Psoas muscle (tissue), 8 donors: ENCODE results near the gene GPI. TPM values are rescaled to one million over a fixed set of nuclear protein-coding genes. Genes with fewer than 3 reads are reported as not detected.

Experiments
- ATAC-seq, 4 donors: fragments of 200-7000 bp; cut with Tn5 transposase; one replicate each; pipeline ENCODE4 v1.9.1; 2020; ENCODE audit warnings: moderate library complexity in 3 of 4, mild to moderate bottlenecking in 2 of 4
- DNase-seq, 2 donors: peaks; one replicate each; pipeline ENCODE4 v3.0.0-alpha.2; 2020
- H3K27ac ChIP-seq: fragments of 200-600 bp; one replicate; pipeline ENCODE4 v1.8.0; 2022
- H3K27me3 ChIP-seq, 3 donors: fragments of 200-600 bp in 1 of 3; one replicate each; pipeline versions ENCODE4 v1.6.1 to v1.8.0; 2013 to 2022; ENCODE audit warnings: low read length in 2 of 3, mild to moderate bottlenecking in 2 of 3, moderate library complexity in 1 of 3; ENCODE audit not compliant: insufficient read depth in 3 of 3
- H3K36me3 ChIP-seq, 2 donors: fragments of 200-600 bp in 1 of 2; one replicate each; pipeline versions ENCODE4 v1.6.1 to v1.8.0; 2013 to 2022; ENCODE audit warnings: low read depth in 1 of 2, mild to moderate bottlenecking in 1 of 2, moderate library complexity in 1 of 2; ENCODE audit not compliant: insufficient read depth in 1 of 2
- H3K4me1 ChIP-seq: fragments of 200-600 bp; one replicate; pipeline ENCODE4 v1.8.0; 2022
- H3K4me3 ChIP-seq: fragments of 200-600 bp; one replicate; pipeline ENCODE4 v1.8.0; 2022; ENCODE audit warnings: mild to moderate bottlenecking
- H3K9me3 ChIP-seq: fragments of 200-600 bp; one replicate; pipeline ENCODE4 v1.8.0; 2022
- WGBS, 3 donors: extraction: QIAGEN DNeasy Blood & Tissue Kit; methylation state at CpG; one replicate each; pipeline versions ENCODE4 v1.1.6 to v1.1.7; 2013; 5-methylcytosine and 5-hydroxymethylcytosine counted together
- intact Hi-C, 2 donors: fragments of 100-400 bp; cut with DNase I; formaldehyde crosslinking; loops; one replicate each; pipeline versions ENCODE4 v1.11.0 to v1.14.2; 2022
- polyA plus RNA-seq, 3 donors: library from polyadenylated mRNA; stranded (reverse); fragments of 200-250 nt; gene quantifications; one replicate each; pipeline ENCODE4 v1.2.3, GENCODE V29; 2013
- total RNA-seq, 4 donors: library from RNA; stranded (reverse); fragmentation: NEBNext Ultra II Directional in 2 of 4; extraction: Animal tissue kit (Norgen Biotek cat#: 25700) in 2 of 4; gene quantifications; one replicate each; pipeline versions ENCODE4 v1.2.1 to v1.2.4, GENCODE V29; 2021 to 2023
- TF ChIP-seq, protein P1 (sequence below): fragments of 200-600 bp; IDR thresholded peaks from one replicate; pipeline ENCODE4 v1.8.0; 2022; ENCODE audit warnings: antibody characterized with exemption
- donor health status: healthy with polysubstance abuse.
- donor health status: DM: no; HTN: no; CAD: no; lungs with moderate emphysema.
- donor health status: Bipolar disorder and iron deficiency.
- donor health status: healthy.
- donor health status: DM: yes; HTN: yes; CAD: no.
- donor health status: DM: no; HTN: no; CAD: no.
- donor health status: DM: no; HTN: no; CAD: no.
- donor health status: DM: yes; HTN: yes; CAD: no.

The GPI gene
- total and polyA plus RNA-seq, 7 donors = 111 to 259 (median 170) TPM

- Histone ChIP-seq H3K27ac (peak overlapping the region; percentile 16), H3K4me1 (peaks cover 5% of the 10 kb centered on the region), H3K9me3 (no peaks in the 10 kb centered on the region), H3K27me3 (no peaks in the 10 kb centered on the region), H3K36me3 (peaks cover 0 to 43% of the 10 kb centered on the region in 2 donors), H3K4me3 (no peak overlapping the region)
- intact Hi-C loops = no loop called here
- ATAC-seq (no peak), DNase-seq (no peak)
- WGBS, 3 donors = 91 to 96% (median 95%) methylated on average over 4 of the region's 4 CpGs
- TF ChIP-seq, protein P1, sequence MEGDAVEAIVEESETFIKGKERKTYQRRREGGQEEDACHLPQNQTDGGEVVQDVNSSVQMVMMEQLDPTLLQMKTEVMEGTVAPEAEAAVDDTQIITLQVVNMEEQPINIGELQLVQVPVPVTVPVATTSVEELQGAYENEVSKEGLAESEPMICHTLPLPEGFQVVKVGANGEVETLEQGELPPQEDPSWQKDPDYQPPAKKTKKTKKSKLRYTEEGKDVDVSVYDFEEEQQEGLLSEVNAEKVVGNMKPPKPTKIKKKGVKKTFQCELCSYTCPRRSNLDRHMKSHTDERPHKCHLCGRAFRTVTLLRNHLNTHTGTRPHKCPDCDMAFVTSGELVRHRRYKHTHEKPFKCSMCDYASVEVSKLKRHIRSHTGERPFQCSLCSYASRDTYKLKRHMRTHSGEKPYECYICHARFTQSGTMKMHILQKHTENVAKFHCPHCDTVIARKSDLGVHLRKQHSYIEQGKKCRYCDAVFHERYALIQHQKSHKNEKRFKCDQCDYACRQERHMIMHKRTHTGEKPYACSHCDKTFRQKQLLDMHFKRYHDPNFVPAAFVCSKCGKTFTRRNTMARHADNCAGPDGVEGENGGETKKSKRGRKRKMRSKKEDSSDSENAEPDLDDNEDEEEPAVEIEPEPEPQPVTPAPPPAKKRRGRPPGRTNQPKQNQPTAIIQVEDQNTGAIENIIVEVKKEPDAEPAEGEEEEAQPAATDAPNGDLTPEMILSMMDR = no peak
Measured at GRCh38 chr19:34356875-34357274, 8.1 kb upstream of the GPI start.

DNA sequence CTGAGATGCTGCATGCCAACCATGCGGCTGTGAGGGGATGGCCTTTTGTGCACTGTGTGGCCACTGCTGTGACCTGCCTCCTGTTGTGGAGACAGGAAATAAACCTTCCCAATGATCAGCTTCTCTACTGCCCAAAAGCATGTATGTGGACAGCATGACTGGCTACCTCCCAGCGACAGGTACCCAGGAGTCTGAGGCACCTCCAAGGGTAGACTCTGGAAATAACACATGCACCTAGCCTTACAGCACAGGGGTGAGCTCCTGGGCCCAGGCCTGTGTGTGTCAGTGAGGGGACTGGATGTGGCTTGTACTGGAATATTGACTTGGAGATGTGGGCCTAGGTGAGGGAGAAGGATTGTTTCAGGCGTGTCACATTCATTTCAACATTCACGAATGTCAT is 7.6 kb upstream of the GPI start:
- DNase-seq (peak in 1 of 2 donors; percentile 42), ATAC-seq (no peak)
- Histone ChIP-seq H3K9me3 (no peaks in the 10 kb centered on the region), H3K27ac (peak overlapping the region; percentile 92), H3K27me3 (no peaks in the 10 kb centered on the region), H3K4me1 (peaks cover 5% of the 10 kb centered on the region), H3K36me3 (peaks cover 0 to 38% of the 10 kb centered on the region in 2 donors), H3K4me3 (no peak overlapping the region)
- TF ChIP-seq, protein P1 = no peak
- 80 to 94% (median 93%) methylated on average over 4 of the region's 4 CpGs for WGBS, 3 donors
- intact Hi-C loops = no loop called here

DNA sequence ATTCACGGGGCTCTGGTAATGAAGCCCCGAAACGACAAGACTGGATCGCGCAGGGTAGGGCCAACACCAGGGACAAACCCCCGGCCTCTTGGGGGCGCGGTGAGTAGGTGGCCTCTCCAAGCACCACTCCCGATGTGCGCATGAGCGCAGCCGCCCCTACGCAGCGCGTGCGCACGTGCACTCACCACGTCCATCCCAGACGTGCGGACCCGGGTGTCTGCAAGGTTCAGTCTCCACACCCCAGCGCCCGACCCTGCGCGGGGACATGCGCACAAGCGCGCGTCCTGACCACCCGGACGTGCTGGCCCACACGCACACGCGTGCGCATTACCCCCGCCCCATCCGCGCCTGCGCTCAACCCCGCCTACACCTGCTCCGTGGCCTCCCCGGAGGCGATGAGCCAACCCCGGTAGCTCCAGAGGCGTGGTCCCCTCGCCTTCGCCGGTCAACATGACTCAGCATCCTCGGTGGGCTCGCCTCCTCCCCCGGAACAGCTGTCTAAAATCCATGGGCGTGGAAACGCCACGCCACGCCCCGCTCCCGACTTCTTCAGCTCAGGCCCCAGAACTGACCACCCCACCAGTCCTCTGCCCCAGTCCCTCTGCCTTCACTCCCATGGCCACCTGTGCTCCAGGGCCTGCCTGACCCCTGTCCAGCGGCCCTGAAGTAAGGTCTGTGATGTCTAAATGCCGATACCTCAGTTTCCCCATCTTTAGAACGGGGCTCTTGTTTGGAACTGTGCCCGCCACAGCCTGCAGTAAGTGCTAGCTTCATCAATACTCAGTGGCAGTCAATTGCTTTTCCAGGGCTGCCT is 5.6 kb upstream of the GPI start:
- TF ChIP-seq, protein P1 = peak; percentile 42
- no peaks in the 10 kb centered on the region for H3K9me3 ChIP-seq
- H3K4me1 ChIP-seq = peaks cover 6% of the 10 kb centered on the region
- DNase-seq = peak; percentile 97 to 98
- ATAC-seq = peak; percentile 92 to 96 (median 94)
- intact Hi-C loops = no loop called here
- no peaks in the 10 kb centered on the region for H3K27me3 ChIP-seq
- peak overlapping the region; percentile 60 for H3K4me3 ChIP-seq
- H3K36me3 ChIP-seq = peaks cover 0 to 21% of the 10 kb centered on the region in 2 donors
- 4 to 5% (median 5%) methylated on average over 46 to 61 of the region's 61 CpGs for WGBS, 3 donors
- H3K27ac ChIP-seq = peak overlapping the region; percentile 92

- intact Hi-C loops = no loop called here
- ATAC-seq = peak in 2 of 4 donors; percentile 1
- WGBS, 3 donors = 51 to 63% (median 56%) methylated on average over 7 of the region's 7 CpGs
Measured at GRCh38 chr19:34359954-34360315, 5.1 kb upstream of the GPI start.

More at GRCh38 chr19:34359954-34360315, 5.1 kb upstream of the GPI start:
- Histone ChIP-seq H3K9me3 (no peaks in the 10 kb centered on the region), H3K4me3 (peak overlapping the region; percentile 60), H3K36me3 (peaks cover 0 to 15% of the 10 kb centered on the region in 2 donors), H3K27ac (peak overlapping the region; percentile 92), H3K27me3 (no peaks in the 10 kb centered on the region), H3K4me1 (peaks cover 8% of the 10 kb centered on the region)
- TF ChIP-seq, protein P1 = no peak
- DNase-seq = no peak
